HUDEP-2 (cell line): ENCODE data around the gene LRRC4.

Source experiments
- DNase-seq, 76 experiments: peaks; one replicate each; lab custom pipeline; 2025; ENCODE audit not compliant: unreplicated experiment in 76 of 76; lab: John Stamatoyannopoulos, UW

Gene LRRC4

DNA sequence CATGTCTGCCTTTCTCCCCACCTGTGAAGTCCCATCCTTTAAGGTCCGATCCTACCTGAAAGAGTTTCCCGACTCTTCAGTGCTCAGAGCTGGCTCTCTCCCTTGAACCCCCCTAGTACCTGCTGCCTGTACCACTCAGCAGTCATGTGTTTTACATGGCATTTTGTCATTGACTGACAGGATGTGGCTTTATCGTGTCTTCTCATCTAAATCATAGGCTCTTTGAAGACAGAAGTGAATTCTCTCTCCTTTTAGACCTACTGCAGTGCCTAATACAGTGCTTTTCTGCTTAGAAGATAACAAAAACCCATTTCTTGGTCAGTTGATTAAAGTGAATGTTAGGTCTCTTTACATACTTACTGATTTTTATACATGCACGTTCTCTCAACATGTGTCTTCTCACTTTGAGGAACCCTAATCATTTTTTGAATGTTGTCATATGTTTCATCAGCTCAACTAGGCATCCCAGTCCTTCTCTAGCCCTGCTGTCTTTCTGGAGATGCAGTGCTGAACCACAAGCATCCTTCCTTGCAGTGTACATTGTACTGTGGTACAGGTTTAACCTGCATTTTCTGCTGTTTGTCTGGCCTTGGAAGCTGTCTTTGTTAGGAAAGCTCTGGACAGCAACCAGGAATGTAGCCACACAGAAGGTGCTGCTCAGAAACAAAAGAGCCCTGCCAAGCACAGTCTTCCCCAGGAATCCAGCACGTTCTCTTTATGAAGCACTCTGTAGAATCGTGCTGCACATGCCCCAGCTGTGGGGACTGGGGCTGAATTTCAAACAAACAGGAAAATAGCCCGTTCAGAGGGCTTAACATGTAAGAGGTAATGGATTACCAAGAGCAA is 28.1 kb upstream of the LRRC4 start:
- DNase-seq = no peak

DNA sequence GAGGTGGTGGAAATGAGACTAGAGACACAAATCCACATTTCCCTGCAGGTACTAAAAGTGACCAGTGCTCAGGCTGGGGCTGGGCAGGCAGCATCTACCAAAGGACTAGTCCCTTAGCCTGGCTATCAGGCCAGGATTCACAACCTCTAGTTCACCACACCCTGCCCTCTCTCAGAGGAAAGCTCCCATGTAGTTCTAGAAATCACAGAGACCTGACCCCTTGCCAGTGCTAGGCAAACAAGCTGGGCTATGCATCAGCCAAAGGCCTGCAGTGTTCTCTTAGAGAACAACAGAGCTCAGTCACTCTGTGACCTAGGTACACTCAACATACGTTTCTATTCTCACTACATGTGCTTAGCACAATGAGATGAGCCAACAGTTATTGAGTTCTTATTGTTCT is 26.7 kb upstream of the LRRC4 start:
- DNase-seq = no peak

DNA sequence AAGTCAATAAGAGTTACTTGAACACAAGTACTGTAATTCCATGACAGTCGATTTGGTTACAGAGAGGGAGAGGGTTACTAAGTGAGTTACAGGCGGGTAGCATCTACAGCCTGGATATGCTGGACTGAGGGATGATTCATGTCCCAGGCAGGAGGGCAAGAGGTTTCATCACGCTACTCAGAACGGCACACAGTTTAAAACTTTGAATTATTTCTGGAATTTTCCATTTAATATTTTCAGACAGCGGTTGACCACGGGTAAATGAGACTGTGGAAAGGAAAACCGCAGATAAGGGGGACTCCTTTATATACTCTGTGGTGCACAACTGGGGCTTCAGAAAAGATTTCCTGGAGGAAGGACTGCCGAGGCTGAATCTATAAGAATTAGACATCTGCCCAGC is 25.7 kb upstream of the LRRC4 start:
- no peak for DNase-seq

DNA sequence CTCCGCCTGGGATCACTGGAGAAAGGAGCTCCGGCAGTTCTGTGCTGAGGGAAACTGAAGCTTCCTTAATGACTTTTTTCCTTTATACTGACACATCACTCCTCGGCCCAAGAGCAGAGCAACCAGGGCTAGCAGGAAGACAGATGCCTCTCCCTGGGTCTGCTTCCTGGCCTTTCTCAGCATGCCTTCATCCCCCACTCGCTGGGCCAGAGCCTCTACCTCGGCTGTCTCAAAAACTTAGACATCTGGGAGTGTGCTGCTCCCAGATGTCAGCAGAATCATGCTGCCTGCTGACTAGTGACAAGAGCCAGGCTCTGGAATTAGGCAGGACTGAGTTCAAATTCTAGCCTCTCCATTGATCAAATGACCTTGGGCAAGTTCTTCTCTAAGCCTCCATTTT is 24.4 kb upstream of the LRRC4 start:
- no peak for DNase-seq

DNA sequence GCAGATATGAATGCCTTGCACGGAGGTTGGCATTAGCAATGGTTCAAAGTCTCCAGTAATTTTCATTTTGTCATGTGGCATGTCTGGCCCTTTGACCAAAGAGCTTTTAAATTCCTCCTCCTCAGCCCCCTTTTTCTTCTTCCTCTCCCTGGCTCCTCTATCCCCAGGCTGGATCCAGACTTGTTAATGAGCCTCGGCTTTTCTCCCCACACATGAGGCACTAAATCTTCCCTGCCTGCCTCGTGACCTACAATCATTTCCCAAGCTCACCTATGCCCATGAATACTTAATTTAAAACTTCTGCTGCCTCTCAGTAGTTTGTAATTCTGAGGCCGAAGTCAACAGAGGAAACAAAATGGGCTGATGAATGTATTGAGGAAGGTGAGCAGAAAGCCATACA is 23.3 kb upstream of the LRRC4 start:
- DNase-seq = no peak

DNA sequence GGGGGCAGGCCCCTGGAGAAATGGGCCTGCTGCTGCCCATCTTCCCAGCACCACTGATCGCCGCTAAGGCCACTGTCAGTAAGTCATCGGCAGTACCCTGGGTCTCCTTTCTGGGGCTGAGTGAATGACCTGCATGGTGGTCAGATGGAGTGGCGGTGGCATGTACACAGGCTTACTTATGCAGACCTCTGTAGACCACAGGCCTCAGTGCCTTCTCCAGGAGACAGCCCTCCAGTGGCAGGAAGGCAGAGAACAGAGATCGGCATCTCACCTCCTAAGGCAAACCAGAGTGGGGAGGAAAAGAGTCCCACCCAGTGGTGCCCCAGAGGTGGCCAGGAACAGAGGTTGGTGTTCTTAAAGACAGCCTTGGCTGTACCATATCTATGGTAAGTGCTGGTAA is 22.8 kb upstream of the LRRC4 start:
- no peak for DNase-seq

DNA sequence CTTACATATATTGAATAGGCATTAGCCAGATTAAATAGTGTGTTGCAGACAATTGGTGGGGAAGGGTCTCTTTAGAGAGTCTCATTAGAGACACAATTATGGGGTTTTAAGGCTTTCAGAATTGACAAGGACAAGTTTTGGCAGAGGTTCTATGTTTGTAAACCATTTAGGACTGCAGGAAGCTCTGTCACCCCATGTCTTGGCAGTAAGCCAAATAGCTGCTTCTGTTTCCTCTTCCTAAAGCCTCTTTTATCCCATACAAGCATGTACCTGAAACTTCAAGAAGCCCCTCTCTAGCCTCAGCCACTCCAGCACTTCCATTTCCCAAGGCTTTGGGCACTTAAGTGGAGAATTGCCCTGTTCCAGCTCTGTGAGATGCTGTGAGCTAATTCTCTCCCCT is 21.8 kb upstream of the LRRC4 start:
- DNase-seq = peak in 6 of 76 experiments; percentile 5 to 26 (median 10)

DNA sequence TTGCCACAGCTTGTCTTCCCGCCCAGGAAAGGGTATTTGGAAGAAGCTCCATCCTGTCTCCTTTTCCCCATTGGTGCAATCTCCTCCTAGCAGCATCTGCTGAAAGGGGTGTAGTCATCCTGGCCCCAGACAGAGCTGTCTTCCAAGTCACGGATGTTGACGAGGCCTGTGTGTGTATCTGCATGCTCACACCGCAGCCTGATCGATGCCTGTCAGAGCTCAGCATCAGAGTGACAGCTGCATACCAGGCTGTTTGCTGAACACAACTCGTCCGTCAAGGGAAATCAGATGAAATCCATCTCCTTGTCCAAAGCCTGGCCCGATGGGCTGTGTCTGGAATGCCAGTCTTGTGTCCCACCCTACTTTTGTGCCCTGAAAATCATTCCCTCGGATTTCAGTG is 21.2 kb upstream of the LRRC4 start:
- no peak for DNase-seq

DNA sequence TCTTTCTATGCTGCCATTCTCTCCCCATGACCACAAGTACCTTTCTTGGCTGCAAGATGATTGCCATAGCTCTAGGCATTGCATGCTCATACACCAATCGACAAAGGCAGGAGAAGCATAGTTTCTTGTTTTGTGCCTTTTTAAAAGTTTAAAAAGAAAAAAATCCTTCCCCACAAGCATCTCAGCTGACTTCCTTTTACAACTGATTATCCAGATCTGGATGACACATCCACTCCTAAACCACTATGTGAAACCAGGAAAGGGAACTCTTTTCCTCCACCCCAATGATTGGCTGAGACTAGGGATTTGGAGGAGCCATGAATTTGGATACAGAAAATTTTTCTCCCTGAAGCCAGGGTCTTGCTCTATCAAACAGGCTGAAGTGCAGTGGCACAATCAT is 14.5 kb upstream of the LRRC4 start:
- DNase-seq = no peak

DNA sequence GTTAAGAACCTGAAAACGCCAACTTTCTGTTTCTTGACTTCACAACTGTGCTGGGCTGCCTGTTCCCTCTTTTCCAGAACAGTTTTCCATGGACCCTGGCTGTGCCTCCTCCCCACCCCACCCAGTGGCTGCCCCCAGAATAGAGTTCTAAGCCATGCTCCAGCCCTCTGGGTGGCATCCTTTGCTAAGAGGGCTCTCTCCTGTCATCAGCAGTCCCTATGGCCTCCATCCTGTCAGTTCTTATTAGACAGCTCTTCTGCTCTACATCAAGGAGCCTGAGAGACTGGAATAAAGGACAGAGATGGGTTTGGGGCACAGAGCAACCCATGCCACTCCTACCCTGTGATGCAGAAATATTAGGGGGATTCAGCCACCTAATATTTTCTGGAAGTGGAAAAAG is 13.9 kb upstream of the LRRC4 start:
- DNase-seq = no peak

DNA sequence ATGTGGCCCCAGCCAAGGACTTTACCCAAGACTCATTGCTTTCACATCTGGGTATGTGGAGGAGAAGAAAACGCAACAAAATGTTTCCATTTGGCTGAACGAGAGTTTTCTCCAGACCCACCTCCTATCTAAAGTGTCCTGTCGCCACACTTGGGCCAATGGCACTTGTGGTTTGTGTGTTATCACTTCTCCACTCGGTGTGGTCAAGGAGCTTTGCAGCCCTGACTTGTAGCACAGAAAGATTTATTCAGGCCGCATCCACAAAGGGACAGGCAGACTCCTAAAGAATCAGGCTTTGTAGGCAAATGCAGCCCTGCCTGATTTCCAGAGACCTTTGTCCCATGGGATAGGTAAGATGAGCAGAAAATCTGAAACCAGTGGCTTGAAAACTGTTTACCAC is 12.8 kb upstream of the LRRC4 start:
- peak in 7 of 76 experiments; percentile 11 to 58 (median 27) for DNase-seq

DNA sequence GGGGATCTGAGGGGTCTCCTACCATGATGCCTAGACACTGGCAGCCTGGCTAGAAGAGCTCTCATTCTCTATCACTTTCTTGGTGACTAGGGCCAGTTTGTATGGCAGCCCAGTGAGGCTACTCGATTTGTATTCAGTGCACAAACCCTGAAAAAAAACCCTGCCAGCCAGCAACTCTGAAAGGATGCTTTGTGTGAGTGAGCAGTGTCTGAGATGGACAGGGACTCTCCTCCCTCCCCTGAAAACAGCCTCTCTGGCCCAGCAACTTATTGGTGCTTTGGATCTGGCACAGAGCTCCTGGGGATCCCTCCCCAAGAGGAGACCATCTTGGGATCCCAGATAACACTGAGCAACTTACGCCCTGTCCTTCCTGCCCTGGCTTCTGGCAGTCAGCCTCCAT is 10.8 kb upstream of the LRRC4 start:
- no peak for DNase-seq

DNA sequence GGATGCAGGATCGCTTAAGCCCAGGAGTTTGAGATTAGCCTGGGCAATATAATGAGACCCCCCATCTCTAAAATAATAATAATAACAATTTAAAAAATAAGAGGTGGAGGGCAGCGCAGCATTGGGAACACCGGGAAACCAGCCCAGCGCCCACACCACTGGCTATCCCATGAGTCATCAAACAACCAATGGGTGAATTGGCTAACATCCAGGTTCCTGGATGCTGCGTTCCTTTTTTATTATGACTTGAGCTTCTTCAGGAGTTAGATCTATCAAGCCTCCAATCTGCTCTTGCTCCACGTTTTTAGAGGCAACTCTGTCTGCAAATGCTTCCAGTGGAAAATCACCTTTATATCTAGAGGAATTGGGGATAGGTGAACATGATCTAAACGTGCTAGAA is 10.0 kb upstream of the LRRC4 start:
- DNase-seq = no peak

DNA sequence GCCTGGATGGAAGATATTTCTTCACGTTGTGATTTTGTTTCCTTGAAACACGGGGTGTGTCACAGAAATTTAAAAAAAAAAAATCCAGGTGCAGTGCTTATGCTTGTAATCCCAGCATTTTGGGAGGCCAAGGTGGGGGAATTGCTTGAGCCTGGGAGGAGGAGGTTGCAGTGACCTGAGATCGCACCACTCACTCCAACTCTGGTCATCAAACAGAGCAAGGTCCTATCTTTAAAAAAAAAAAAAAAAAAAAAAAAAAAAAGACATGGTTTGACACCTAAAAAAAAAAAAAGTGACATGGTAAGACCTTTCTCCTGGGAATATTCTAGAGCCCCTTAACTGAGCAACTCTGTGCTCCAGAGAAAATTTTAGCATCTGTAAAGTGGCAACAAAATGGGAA is 9.0 kb upstream of the LRRC4 start:
- DNase-seq = no peak

DNA sequence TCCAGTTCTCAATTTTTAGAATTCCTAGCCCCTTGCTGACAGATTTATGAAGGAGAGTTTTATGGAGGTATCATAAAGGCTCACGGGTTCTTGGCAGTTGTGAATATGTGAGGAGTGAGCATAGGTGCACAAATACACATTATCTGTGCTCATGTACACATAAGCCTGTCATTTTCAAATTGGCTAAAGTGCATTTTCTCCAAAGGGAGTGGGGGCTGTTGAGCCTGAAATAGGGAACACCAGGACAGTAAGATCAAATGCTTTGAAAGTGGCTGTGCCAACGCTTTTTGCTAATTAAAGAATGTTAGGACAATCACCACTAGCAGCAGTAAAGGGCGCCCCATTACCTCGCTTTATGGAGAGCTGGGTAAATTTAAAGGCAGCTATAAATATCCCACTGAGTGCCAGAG is 8.3 kb upstream of the LRRC4 start:
- no peak for DNase-seq

DNA sequence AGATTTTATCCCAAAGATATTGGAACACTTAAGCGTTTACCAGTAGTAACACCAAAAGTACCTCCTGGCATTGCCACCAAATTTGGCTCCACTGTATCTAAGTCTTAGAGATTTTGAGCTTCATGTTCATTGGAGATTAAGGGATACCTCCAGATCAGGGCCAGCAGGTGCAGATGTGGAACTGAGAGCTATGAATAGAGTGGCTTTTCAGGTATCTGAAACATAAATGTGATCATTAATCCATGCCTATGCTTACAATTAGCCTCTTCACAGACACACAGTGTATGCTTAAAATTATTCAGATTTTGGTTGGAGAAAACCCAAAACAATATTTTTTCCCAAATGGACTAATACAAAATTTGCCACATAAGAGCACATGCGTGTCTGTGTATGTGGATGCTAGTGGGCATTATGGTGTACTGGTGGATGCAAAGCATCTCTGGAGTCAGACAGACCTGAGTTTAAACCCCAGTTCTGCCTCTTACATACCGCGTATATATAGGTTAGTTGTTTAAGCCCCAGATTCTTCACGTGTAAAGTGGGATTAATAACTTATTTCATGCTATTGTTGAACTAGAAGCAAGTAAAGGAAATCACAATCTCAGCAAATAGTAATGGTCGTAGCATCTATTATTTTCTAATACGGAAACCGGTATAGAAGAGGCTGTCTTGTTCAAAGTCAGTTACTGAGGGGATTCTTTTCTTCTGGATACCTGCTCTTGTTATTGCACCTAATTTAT is 6.8 kb upstream of the LRRC4 start:
- no peak for DNase-seq

DNA sequence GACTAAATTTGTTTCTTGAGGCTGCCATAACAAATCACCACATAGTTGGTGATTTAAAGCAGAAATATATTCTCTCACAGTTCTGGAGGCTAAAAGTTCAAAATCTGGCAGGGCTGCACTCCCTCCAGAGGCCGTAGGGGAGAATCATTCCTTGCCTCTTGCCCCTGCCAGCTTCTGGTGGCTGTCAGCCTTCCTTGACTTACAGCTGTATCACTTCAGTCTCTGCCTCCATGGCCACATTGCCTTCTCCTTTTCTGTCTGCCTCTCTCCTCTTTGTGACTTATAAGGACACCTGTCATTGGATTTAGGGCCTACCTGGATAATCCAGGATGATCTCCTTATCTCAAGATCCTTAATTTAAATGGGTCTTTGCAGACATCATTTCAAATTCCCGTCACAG is 5.8 kb upstream of the LRRC4 start:
- DNase-seq = no peak

DNA sequence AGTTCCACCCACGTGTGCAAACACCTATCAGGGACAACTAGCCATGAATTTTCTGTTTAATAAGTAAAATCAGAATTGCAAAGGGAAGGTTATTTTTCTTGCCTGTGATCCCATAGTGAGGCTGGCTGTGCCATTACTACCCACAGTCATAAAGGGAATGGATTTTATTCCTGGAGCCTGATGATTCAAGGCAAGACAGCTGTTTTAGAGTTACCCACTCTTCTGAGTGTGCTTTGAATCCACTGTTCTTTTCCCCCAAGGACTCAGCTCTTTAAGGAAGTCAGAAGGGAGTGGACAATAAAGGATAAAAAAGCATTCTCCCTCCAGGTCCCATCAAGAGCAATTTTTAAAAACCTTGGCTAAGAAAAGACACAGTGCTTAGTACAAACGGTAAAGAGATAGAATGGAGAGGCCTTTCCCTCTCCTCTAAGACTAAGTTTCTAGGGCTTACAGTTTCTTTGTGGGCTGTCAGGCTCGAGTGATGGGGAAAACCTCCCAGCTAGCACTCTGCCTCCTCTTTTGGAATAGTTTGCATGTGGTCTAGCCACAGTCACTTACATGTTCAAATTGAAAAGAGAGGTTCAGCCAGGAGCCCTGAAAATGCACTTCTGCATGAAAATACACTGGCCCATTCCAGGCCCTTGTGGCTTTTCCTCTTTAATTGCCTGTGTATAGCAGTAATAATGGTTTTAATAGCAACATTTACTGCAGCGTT is 5.1 kb upstream of the LRRC4 start:
- no peak for DNase-seq

DNA sequence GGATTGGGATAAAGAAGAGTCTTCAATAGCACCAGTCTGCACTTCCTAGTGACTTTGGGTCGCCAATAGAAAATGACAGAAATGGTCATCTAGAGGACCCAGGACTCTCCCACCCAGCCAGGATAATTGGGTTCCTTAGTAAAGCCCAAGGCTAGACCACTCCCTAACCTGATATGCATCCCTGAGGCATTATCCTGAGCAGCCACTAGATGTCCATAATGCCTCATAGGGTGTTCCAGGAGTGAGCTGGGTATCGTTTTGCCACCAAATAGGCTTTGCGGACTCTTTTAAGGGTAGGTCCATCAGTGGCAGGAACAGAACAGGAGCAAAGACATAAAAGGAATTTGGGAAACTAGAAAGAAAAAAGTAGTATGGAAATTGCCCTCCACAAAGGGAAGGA is 4.5 kb upstream of the LRRC4 start:
- no peak for DNase-seq

DNA sequence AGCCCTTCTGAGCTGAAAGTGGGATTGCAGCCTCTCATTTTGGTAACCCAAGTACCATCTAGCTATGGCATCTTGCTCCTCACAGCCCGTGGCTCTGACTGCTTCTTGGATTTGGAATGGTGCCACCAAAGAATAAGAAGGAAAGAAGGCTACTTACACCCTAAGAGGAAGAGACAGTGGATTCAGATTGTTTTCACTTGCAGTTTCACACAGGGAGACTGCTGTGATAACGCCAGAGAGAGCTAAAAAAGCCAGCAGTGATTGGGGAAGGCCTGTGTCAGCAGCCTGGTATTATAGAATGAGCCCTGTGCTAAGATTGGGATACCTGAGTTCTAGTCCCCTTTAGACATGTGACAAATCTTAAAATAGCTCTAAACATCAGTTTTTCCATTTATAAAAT is 3.6 kb upstream of the LRRC4 start:
- no peak for DNase-seq

DNA sequence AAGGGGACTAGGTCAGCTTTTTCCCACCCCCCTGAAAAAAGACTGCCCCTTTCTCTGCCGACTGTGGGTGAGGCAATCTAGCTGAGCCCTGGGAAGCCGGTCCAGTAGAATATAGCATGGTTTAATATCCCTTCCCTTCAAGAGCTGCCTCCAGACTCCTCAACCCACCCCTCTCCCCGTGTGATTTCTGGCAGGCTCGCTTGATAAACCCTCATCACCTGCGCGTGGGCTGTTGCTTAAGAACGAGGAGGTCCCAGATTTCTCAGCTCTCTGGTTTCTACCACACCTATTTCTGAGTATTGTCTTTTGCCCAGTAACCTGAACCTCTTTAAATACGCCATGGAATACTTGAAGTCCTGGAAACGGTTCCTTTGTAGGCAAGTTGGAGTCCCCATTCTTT is 2.0 kb upstream of the LRRC4 start:
- no peak for DNase-seq
